DMS53 treated with DMSO at 0.1 percent for 48 hours (cell line): ENCODE results near the gene GNLY.
"Not testable (repeated sequence)": the region's sequence is repeated elsewhere in the genome, so short reads cannot be mapped to it uniquely, and the experiment has no call there.

Experiments
- DNase-seq: peaks from one replicate; lab custom pipeline; 2025; ENCODE audit not compliant: unreplicated experiment; lab: John Stamatoyannopoulos, UW

GNLY gene

GRCh38 chr2:85663594-85664565, 30.3 kb upstream of the GNLY start:
- DNase-seq: no peak

- DNase-seq: no peak
These were observed 28.8 kb upstream of the GNLY start for GRCh38 chr2:85665264-85665937.

GRCh38 chr2:85666016-85666415, 28.1 kb upstream of the GNLY start:
- no peak for DNase-seq

DNA sequence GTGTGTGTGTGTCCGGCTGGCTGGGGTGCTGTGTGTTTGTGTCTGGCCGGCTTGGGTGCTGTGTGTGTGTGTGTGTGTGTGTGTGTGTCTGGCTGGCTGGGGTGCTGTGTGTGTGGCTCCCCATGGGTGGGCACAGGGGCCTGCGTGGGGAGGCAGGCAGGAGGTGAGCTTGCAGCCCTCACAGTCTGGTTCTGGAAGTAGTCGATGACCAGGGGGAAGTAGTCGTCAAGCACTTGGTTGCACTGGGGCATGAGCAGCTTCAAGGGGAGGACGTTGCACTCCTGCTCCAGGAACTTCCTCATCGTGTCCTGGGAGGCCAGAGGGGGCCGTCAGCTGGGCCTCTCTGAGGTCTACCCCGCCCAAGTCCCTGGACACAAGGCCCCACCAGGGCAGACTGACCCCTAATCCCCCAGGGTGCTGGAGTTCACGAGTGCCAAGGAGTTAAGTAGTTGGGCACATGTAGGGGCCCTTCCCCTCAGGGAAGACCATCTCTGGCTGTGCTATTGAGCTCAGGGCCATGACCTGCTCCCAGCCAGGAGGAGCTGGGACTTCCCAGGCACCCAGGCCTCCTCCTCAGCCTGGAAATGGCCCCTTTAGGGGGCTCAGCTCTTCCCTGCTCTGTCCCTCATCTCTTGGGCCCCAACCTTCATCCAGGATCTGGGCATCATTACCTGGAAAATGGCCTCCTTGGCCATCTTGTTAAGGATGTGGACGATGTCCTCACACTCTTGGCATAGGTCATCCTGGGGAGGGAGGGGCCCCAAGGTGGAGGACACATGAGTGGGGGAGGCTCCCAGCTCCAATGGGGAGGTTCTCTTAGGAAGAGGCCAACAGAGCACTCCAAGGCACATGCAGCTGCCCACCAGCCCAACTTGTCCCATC, 27.5 kb upstream of the GNLY start:
- no peak for DNase-seq

- DNase-seq: no peak
These were observed 26.6 kb upstream of the GNLY start for GRCh38 chr2:85667561-85668008.

DNA sequence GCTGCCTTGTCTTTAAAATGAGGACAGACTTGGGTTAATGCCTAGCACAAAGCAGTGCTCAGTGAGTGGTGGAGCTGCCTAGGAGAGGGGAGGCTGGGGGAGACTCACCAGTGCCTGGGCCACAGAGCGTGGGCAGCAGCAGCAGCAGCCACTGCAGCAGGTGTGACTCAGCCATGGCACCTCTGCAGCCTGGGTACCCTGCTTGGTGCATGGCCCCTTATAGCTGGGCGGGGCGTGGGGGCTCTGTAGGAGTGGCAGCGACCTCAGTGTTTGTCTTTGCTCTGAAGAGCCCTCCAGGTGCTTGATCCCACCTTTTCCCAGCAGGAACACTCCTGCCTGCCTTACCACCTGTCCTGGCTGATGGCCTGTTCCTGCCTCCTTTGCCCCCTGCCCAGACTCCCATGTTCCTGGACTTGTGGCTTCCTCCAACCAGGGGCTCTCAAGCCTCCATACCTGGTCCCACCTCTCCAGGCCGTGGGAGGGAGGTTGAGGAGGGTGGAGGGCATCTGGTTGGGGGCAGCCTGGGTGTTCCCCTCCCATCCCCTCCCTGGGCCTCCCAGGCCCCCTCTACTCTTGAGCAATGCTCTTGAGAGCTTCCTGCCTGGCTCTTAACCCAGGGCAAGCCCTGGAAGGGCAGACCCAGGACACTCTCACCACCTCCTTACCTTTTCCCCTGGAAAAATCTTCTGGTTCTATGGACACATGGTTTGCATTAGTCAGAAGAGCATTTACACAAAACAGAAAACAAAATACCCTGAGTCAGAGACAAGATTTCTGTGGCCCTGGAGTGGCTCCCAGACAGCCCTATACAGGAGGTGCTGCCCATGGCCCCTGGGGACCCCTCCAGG, 25.9 kb upstream of the GNLY start, which contains the start of gene SFTPB:
SFTPB (minus strand) TSS at position 191 of the 848 bp plus-strand sequence; CDS start at position 175, 16 bp downstream.
- peak; percentile 83 for DNase-seq

DNA sequence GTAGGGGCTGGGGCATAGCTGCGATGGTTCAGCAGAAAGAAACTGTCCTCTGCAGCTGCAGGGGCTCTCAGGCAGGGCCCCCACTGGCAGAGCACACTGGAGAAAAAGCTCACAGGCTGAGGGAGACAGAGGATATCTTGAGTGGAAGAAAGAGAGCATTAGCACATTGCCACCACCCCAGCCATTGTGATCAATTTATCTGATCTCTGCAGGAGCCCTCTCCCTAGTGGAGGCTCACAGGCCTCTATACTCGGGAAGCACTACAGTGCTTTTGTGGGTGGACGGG, 25.4 kb upstream of the GNLY start:
- no peak for DNase-seq

DNA sequence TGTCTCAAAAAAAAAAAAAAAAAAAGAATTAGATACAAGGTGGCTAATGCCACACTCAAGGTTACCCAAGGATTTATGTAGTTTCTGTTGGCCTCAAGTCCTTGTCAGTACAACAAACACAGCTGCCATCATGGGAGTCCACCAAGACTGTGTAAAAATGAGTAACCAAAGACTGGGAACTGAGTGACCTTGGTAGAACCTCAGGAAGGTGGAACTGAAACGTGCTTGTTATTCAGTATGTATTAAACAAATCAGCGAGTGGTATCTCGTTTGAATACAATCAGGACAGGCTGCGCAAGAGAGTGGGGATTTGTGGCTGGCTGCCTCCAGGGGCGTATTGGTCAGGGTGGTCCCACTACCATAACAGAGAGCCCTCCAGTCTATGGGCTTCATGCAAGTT, 24.6 kb upstream of the GNLY start:
- no peak for DNase-seq

GRCh38 chr2:85670416-85670815, 23.7 kb upstream of the GNLY start:
- not testable (repeated sequence) for DNase-seq

GRCh38 chr2:85672456-85672855, 21.7 kb upstream of the GNLY start:
- no peak for DNase-seq

DNA sequence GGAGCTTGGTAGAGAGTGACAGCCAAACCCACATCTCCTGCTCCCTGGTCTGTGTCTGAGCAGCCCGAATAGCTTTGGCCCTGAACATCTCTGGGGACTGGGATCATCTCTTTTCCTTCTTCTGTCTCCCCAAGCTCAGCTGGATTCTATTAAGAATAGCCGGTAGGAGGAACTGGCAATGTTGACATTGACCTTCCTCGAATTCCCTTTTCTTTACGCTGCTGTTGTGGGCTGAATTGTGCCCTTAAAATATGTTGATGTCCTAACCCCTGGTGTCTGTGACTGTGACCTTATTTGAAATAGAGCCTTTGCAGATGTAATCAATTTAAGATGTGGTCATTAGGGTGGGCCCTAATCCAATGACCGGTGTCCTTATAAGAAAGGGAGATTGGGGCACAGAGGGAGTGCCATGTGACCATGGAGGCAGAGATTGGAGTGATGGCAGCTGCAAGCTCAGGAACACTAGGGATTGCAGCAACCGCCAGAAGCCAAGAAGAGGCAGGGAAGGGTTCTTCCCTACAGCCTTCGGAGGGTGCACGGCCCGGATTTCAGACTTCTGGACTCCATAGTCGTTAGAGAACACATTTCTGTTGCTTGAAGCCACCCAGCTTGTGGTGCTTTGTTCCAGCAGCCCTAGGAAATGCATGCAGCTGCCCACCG, 20.3 kb upstream of the GNLY start:
- no peak for DNase-seq

DNA sequence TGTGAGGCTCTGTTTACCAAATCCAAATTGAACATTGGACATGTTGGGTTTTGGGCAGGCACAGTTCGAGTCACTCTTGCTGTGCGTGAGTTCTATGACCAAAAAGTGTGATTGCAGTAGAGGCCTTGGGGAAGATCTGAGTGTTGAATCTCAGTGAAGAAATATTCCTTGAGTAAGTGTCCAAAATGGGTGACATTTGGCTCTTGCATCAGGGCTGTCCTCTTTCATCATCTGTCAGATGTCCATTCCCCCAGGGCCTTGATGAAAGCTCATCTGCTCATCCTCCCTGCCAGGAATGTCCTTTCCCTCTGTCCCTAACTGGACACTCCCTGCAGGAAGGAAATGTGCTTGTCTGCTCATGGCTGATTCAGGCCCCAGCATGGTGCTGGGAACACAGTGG, 19.7 kb upstream of the GNLY start:
- DNase-seq: no peak

DNA sequence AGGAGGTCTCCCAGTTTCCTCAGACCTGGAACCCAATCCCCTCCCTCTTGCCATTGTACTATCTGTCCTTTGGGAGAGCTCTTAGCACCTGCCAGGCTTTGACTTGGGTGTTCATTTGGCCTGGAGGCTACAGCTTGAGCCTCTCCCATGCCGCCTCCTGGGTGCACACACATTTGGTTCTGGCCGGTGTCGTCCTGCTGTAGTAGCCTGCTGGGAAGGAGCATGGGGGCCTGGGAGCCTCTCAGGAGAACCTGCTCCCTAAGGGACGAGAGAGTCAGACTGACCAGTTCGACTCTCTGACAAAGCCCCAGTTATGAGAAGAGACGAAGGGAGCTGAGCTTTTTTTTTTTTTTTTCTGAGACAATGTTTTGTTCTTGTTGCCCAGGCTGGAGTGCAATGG, 18.7 kb upstream of the GNLY start:
- DNase-seq: no peak

GRCh38 chr2:85675866-85676548, 18.2 kb upstream of the GNLY start:
- no peak for DNase-seq

- no peak for DNase-seq
These were observed 15.8 kb upstream of the GNLY start for GRCh38 chr2:85678377-85678776.

DNA sequence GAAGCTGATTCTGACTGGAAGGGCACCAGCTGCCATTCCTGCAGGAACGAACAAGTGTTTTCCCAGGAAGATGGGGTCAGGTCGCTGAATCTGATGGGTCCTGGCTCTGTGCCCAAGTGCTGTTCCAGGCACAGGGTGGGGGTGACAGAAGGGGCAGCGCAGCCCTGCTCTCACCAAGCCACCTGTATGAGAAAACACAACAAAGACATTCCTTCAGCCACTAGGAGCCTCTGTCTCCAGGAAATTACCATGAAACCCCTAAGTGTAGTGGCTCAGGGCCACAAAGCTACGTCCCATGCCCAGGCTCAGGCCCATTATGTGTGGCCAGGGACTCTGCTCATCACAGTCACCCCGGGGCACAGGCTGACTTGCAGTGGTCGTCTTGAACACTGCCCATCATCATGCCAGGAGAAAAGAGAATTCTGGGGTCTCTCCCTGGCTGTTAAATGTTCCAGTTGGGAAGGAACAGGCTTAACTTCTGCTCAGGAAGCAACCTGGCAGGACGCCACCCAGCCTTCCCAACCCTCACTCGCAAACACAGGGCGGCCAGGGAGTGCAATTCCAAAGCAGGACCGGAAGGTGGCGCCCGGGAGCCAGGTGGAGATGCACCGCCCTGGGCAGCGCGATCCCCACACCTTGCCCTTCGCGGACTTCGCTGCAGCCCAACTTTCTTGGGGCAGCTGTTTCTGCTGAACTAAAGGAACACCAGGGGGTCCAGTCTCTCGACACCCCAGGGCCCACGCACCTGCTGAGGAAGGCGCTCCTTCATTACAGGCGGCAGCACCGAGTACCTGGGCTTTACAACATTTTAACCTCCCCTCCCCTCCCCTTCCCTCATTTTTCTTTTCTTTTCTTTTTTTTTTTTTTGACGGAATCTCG, 15.1 kb upstream of the GNLY start:
- peak; percentile 83 for DNase-seq

DNA sequence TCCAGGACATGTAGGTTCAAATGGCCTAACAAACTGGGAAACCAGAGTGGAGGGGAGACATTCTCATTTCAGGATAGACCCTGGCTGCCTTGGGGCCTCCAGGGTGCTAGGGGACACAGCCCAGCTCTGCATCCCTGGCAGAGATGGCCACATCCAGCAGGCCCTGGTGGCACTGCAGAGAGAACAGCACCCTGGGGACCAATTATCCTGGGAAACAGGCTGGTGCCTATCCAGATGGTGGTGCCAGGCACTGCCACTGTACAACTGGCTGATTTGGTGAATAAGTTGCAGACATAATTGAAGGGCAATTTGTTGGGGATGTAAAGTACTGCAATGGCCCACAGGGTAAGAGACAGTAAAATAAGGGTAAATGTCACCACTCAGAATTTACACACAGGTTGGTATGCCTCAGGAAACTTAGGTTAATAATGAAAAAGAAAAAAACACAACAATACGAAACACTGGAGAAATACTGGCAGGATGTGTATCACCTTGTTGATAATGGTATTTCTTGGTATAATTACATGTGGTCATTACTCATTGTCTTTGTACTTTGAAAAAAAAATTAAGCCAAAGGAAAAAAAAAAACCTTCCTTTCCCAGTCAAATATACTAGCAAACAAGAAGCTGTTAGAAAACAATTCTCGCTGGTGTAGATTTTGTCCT, 13.3 kb upstream of the GNLY start:
- DNase-seq: no peak

DNA sequence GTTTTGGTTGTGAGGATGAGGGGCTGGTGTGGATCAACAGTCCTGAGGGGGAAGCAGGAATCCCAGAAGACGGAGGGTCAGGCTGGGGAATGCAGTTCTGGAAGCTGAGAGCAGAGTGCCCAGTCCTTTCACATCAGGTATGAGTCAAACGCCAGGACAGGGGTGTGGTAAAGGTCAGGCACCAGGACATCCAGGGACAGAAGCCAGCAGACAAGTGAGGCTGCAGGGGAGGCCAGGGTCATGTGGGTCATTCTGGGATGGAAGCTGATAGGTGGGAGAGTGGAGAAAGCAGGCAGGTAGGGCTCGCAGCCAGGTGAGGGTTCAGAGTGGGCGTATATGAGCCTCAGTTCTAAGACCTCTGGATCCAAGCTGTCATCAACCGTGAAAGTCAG, 12.8 kb upstream of the GNLY start:
- no peak for DNase-seq
